Stimulated activated CD8-positive, alpha-beta memory T cell treated with anti-CD3 and anti-CD28 coated beads, Interleukin-2, amount 100 ng/mL, for 1 hour (primary cell): ENCODE results near the gene ERCC8.
"Not testable (repeated sequence)": the region's sequence is repeated elsewhere in the genome, so short reads cannot be mapped to it uniquely, and the experiment has no call there.

Source experiments
- DNase-seq, 2 donors: peaks; one replicate each; pipeline ENCODE4 v3.0.0-alpha.2; 2020; ENCODE audit warnings: low read depth in 2 of 2

ERCC8 gene

DNA sequence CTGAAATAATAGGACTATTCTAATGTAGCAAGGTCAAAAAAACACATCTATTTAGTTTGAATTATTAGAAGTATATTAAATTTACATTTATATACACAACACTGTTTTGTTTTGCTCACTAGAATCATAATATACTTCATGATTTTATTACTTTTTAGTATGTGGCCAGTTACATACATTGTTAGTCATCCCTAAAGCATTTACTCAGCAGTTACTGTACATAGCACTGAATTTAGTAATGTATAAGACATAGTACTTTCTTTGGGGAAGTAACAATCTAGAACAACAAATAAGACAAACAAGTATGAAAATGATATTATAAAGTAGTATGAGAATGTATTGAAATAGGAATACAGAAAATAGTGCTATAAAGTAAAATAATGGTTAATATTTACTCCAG is 28.2 kb downstream of the ERCC8 start:
- DNase-seq = no peak

- DNase-seq = no peak
Observed at GRCh38 chr5:60903356-60903755, 41.5 kb downstream of the ERCC8 start.

GRCh38 chr5:60896991-60897390 is 47.9 kb downstream of the ERCC8 start:
- DNase-seq = no peak

GRCh38 chr5:60893521-60893920 is 51.3 kb downstream of the ERCC8 start:
- DNase-seq = no peak

GRCh38 chr5:60891667-60892066 is 53.2 kb downstream of the ERCC8 start:
- no peak for DNase-seq

GRCh38 chr5:60888359-60889061 is 56.4 kb downstream of the ERCC8 start:
- DNase-seq = no peak

- no peak for DNase-seq
Observed at GRCh38 chr5:60887746-60888145, 57.1 kb downstream of the ERCC8 start.

DNA sequence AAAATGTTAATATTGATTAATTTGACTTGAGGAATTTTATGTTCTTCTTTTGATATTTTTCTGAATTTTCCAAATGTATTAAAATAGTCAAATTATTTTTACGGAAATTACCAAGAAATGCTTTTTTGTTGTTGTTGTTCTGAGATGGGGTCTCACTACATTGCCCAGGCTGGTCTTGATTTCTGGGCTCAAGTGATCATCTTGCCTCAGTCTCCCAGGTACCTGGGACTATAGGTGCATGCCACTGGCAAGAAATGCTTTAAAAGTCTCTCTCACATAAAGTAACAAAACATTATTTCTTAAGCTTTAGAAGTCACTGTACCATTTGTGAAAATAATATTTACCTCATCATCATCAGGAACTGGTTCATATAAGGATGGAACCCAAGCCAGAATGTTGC is 57.8 kb downstream of the ERCC8 start:
- no peak for DNase-seq

- DNase-seq = no peak
Observed at GRCh38 chr5:60886158-60886557, 58.7 kb downstream of the ERCC8 start.

DNA sequence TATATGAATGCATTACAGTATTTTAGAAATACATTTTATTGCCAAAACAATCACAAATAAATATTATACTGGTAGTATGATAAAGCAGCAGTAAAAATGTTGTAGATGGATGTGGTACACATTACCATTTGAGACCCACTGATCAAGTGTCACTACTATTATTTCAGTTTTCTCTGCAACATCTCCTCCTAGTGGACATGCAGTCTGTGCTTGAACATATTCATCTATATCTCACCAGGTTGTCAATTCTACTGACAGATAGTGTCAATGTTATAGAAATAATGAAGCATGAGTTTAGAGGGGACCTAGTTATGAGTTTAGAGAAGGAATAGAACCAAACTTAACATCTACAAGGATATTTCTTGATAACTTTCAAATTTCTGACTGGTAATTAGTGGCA is 61.6 kb downstream of the ERCC8 start:
- no peak for DNase-seq

GRCh38 chr5:60872892-60873291 is 72.0 kb downstream of the ERCC8 start:
- DNase-seq = no peak

- no peak for DNase-seq
Observed at GRCh38 chr5:60870857-60871256, 74.0 kb downstream of the ERCC8 start.

DNA sequence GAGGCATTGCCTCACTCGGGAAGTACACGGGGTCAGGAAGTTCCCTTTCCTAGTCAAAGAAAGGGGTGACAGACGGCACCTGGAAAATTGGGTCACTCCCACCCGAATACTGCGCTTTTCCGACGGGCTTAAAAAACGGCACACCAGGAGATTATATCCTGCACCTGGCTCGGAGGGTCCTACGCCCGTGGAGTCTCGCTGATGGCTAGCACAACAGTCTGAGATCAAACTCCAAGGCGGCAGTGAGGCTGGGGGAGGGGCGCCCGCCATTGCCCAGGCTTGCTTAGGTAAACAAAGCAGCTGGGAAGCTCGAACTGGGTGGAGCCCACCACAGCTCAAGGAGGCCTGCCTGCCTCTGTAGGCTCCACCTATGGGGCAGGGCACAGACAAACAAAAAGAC is 84.3 kb downstream of the ERCC8 start:
- DNase-seq = not testable (repeated sequence)

- no peak for DNase-seq
Observed at GRCh38 chr5:60856066-60856465, 88.8 kb downstream of the ERCC8 start.

GRCh38 chr5:60852940-60853339 is 91.9 kb downstream of the ERCC8 start:
- no peak for DNase-seq

DNA sequence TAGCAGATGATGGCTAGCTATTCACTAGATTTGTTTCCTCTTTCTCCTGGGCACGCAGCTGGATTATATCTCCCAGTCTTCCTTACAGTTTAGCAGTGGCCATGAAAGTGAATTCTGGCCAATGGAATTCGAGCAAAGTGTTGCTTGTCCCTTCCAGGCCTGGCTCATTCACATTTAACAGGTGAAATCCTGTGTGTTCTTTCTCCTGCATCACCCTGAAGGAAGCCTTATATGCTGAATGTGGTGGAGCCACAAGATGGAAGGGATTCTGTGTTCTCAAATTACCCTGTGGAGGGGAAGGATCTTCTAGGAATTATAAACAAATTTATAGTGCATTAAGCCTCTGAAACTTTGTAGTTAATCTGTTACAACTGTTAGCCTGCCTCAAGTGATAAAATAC is 92.6 kb downstream of the ERCC8 start:
- DNase-seq = no peak

GRCh38 chr5:60851626-60852025 is 93.2 kb downstream of the ERCC8 start:
- no peak for DNase-seq

- no peak for DNase-seq
Observed at GRCh38 chr5:60846298-60846697, 98.6 kb downstream of the ERCC8 start.

GRCh38 chr5:60843936-60844905 is 100.6 kb downstream of the ERCC8 start, which contains the start of gene ELOVL7:
Gene ELOVL7 (minus strand): TSS chr5:60844269. CDS start chr5:60787397, 56,872 bp downstream.
- peak in 1 of 2 donors; percentile 15 for DNase-seq

GRCh38 chr5:60843386-60843935 is 101.4 kb downstream of the ERCC8 start:
- DNase-seq = no peak

GRCh38 chr5:60842871-60843385 is 101.9 kb downstream of the ERCC8 start:
- DNase-seq = no peak

DNA sequence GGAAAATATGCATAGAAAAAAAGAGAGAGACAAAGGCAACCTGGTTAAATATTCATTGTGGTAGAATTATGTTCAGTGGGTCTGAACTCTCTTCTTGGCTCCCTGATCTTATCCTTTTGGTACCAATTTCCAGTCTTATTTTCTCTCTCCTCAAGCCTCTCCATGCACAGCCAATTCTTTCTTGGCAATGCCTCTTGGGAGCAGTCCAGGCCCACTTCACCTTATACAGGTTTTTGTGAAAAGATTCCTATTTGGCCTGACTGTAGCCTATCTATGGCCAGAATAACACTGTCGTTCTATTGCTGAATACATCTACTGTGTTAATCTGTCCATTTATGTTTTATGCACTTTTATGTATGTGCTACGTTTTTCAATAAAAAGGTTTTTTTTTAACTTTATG is 103.5 kb downstream of the ERCC8 start:
- no peak for DNase-seq
